Measurements from ENCODE around the gene CDT1.
A peak's percentile ranks its signal among the peaks of the same experiment; 100 is the strongest.

The CDT1 gene

GRCh38 chr16:88811769-88812512 is 8.4 kb downstream of the CDT1 start, which contains the start of gene APRT:
TSS of gene APRT (minus strand) at chr16:88811928. CDS start at chr16:88811899, 29 bp downstream.
- peak within 1 kb of the TSS; percentile 89 for H3K9ac ChIP-seq (ENCODE audit: low read length)
- no peak for TF ChIP-seq CTCF (IDR thresholded peaks at IDR 0.05; ENCODE audit: low read length)
- TF ChIP-seq EZH2 (IDR thresholded peaks at IDR 0.05; ENCODE audit: borderline replicate concordance, low read length), result no peak
- no peaks in the 10 kb centered on the region for H4K20me1 ChIP-seq (ENCODE audit: insufficient read depth, low read length)
- H2AFZ ChIP-seq (ENCODE audit: low read length), result no peak within 1 kb of the TSS
- H3K4me1 ChIP-seq (ENCODE audit: insufficient read depth, low read length, severe bottlenecking), result peaks cover 21% of the 10 kb centered on the region
- H3K36me3 ChIP-seq (ENCODE audit: insufficient read depth, low read length), result peaks cover 33% of the 10 kb centered on the region
- H3K9me3 ChIP-seq (ENCODE audit: low read length), result 0 out of 2 replicates have a peak, but pooled peaks cover 6% of the 10 kb centered on the region
- H3F3A ChIP-seq (ENCODE audit: insufficient read depth, low read length), result peaks cover 4% of the 10 kb centered on the region; the same call in 1 of the 2 replicates
- H3K4me3 ChIP-seq (ENCODE audit: low read depth, low read length, poor library complexity, severe bottlenecking), result peak within 1 kb of the TSS; percentile 80
- peaks cover 5% of the 10 kb centered on the region; the same call in 1 of the 2 replicates for H3K27me3 ChIP-seq (ENCODE audit: insufficient read depth, low read length)
- H3K9me2 ChIP-seq (ENCODE audit: low read depth, low read length), result no peaks in the 10 kb centered on the region
- peak within 1 kb of the TSS; percentile 91 for H3K4me2 ChIP-seq (ENCODE audit: low read length)
- peak within 1 kb of the TSS; percentile 78 for H3K27ac ChIP-seq (ENCODE audit: low read depth, low read length, poor library complexity, severe bottlenecking)
- no peaks in the 10 kb centered on the region for H3K79me2 ChIP-seq (ENCODE audit: insufficient read depth, low read length)

- no peaks in the 10 kb centered on the region for H3K9me2 ChIP-seq (ENCODE audit: low read depth, low read length)
- H3F3A ChIP-seq (ENCODE audit: insufficient read depth, low read length), result peaks cover 4% of the 10 kb centered on the region; the same call in 1 of the 2 replicates
- no peak overlapping the region for H2AFZ ChIP-seq (ENCODE audit: low read length)
- H3K4me2 ChIP-seq (ENCODE audit: low read length), result peak overlapping the region; percentile 91; the same call in 1 of the 2 replicates
- H3K9me3 ChIP-seq (ENCODE audit: low read length), result 0 out of 2 replicates have a peak, but pooled peaks cover 6% of the 10 kb centered on the region
- peaks cover 7% of the 10 kb centered on the region; the same call in 1 of the 2 replicates for H3K27me3 ChIP-seq (ENCODE audit: insufficient read depth, low read length)
- no peaks in the 10 kb centered on the region for H4K20me1 ChIP-seq (ENCODE audit: insufficient read depth, low read length)
- H3K79me2 ChIP-seq (ENCODE audit: insufficient read depth, low read length), result no peaks in the 10 kb centered on the region
- no peak overlapping the region for H3K9ac ChIP-seq (ENCODE audit: low read length)
- peaks cover 26% of the 10 kb centered on the region for H3K36me3 ChIP-seq (ENCODE audit: insufficient read depth, low read length)
- peaks cover 21% of the 10 kb centered on the region for H3K4me1 ChIP-seq (ENCODE audit: insufficient read depth, low read length, severe bottlenecking)
- H3K4me3 ChIP-seq (ENCODE audit: low read depth, low read length, poor library complexity, severe bottlenecking), result peak overlapping the region; percentile 80
- H3K27ac ChIP-seq (ENCODE audit: low read depth, low read length, poor library complexity, severe bottlenecking), result no peak overlapping the region
- TF ChIP-seq EZH2 (IDR thresholded peaks at IDR 0.05; ENCODE audit: borderline replicate concordance, low read length) (no peak), CTCF (IDR thresholded peaks at IDR 0.05; ENCODE audit: low read length) (no peak)
Measured at GRCh38 chr16:88812513-88813268, 9.1 kb downstream of the CDT1 start.

GRCh38 chr16:88813269-88814143 is 9.9 kb downstream of the CDT1 start:
- H3K4me1 ChIP-seq (ENCODE audit: insufficient read depth, low read length, severe bottlenecking), result peaks cover 21% of the 10 kb centered on the region
- peaks cover 7% of the 10 kb centered on the region; the same call in 1 of the 2 replicates for H3K27me3 ChIP-seq (ENCODE audit: insufficient read depth, low read length)
- TF ChIP-seq EZH2 (IDR thresholded peaks at IDR 0.05; ENCODE audit: borderline replicate concordance, low read length), result no peak
- TF ChIP-seq CTCF (IDR thresholded peaks at IDR 0.05; ENCODE audit: low read length), result no peak
- H3K79me2 ChIP-seq (ENCODE audit: insufficient read depth, low read length), result no peaks in the 10 kb centered on the region
- no peak overlapping the region for H3K9ac ChIP-seq (ENCODE audit: low read length)
- H3K9me2 ChIP-seq (ENCODE audit: low read depth, low read length), result no peaks in the 10 kb centered on the region
- peaks cover 18% of the 10 kb centered on the region for H3K36me3 ChIP-seq (ENCODE audit: insufficient read depth, low read length)
- H4K20me1 ChIP-seq (ENCODE audit: insufficient read depth, low read length), result no peaks in the 10 kb centered on the region
- H3K9me3 ChIP-seq (ENCODE audit: low read length), result 0 out of 2 replicates have a peak, but pooled peaks cover 6% of the 10 kb centered on the region
- no peak overlapping the region for H2AFZ ChIP-seq (ENCODE audit: low read length)
- peaks cover 4% of the 10 kb centered on the region; the same call in 1 of the 2 replicates for H3F3A ChIP-seq (ENCODE audit: insufficient read depth, low read length)
- H3K4me2 ChIP-seq (ENCODE audit: low read length), result no peak overlapping the region
- H3K27ac ChIP-seq (ENCODE audit: low read depth, low read length, poor library complexity, severe bottlenecking), result no peak overlapping the region
- no peak overlapping the region for H3K4me3 ChIP-seq (ENCODE audit: low read depth, low read length, poor library complexity, severe bottlenecking)
